Motor neuron (in vitro differentiated cells): ENCODE data around the gene FGFR2. TPM values are rescaled to one million over a fixed set of nuclear protein-coding genes. Genes with fewer than 3 reads are reported as not detected.

Experiments
- ATAC-seq, 8 experiments: fragments of 200-7000 bp; cut with Tn5 transposase; replicated peaks in 6 of 8; 2 replicates each; pipeline ENCODE4 v1.8.0; 2021; ENCODE audit warnings: mild to moderate bottlenecking in 8 of 8, moderate library complexity in 8 of 8
- H3K27ac ChIP-seq, 2 donors: fragments of 250-450 bp; sonication (Bioruptor Pico); 2 replicates each; pipeline ENCODE4 v1.9.0; 2021; ENCODE audit warnings: antibody characterized with exemption in 2 of 2, mild to moderate bottlenecking in 2 of 2, moderate library complexity in 1 of 2
- H3K4me1 ChIP-seq, 2 donors: fragments of 250-450 bp; sonication (Bioruptor Pico); replicated peaks in 1 of 2; 2 replicates each; pipeline ENCODE4 v1.6.1; 2021; ENCODE audit warnings: antibody characterized with exemption in 2 of 2, mild to moderate bottlenecking in 2 of 2, moderate library complexity in 1 of 2
- H3K4me3 ChIP-seq, 5 donors: fragments of 250-450 bp; sonication (Bioruptor Pico); 2 replicates each; pipeline ENCODE4 v1.9.0; 2021; ENCODE audit warnings: antibody characterized with exemption in 5 of 5, mild to moderate bottlenecking in 5 of 5, moderate library complexity in 4 of 5
- WGBS, 10 experiments: fragments of 450-650 bp; shearing (Covaris generic); methylation state at CpG; one replicate each; pipeline ENCODE4 v1.0.0; 2022; 5-methylcytosine and 5-hydroxymethylcytosine counted together
- in situ Hi-C, 9 experiments: fragments of 400-800 bp; cut with MboI; loops; one replicate each; pipeline ENCODE4 v1.15.0; 2021; ENCODE audit warnings: low sequenced_read_pairs in 9 of 9, low pct_unique_long_range_greater_than_20kb in 2 of 9; ENCODE audit not compliant: unreplicated experiment in 9 of 9
- total RNA-seq, 8 experiments: library from RNA; unstranded; fragments of 300-600 nt; gene quantifications; 2 replicates each; pipeline versions ENCODE4 v1.2.3 to v1.2.4, GENCODE V29; 2022

The FGFR2 gene
- total RNA-seq, 8 experiments from 2014 or later, result 0.20 to 100.0 (median 32.4) TPM

- in situ Hi-C loops, result loop anchor here in 3 of 9 experiments (25.0 kb wide), 3 partner anchors 129 to 646 kb away; no protein-coding TSS in a partner anchor
- peak overlapping the region in 3 of 5 donors; percentile 9 to 30 (median 22) for H3K4me3 ChIP-seq
- ATAC-seq, result peak; percentile 46 to 96 (median 70)
- H3K27ac ChIP-seq, result no peak overlapping the region
- peaks cover 23 to 29% of the 10 kb centered on the region in 2 donors for H3K4me1 ChIP-seq
- 0 to 47% (median 20%) methylated on average over 1 to 8 of the region's 59 CpGs; no CpG with 5 or more reads in 3 of the 10 experiments for WGBS, 10 experiments
These were observed 10.4 kb upstream of the FGFR2 start for GRCh38 chr10:121608469-121609190.

DNA sequence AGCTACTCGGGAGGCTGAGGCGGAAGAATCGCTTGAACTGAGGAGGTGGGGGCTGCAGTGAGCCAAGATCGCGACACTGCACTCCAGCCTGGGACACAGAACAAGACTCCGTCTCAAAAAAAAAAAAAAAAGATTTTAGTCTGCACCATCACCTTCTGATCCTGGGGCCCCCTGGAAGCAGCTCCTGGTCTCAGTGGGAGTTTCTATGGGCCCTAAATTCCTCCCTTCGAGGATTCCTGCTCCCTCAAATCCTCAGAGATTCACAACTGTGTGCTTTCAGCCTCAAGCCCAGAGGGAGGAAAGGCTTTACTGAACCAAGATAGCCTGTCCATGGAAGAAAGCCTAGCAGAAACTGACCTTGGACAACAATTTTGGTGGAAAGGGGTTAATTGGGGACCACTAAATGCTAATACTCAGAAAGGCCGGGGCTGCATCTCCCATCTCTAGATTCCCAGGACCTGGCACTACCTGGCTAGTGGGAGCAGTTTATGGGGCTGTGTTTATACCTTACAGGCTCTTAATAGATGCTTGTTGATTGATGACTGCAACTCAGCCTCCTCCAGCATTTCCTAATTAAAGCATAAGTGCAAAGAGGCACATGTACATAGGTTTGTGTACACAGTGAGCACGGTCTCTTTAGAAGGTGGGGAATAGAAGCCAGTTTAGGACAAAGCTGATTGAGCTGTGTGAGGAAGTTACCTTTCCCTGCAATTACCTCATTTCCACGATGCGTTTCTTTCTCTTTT, 9.2 kb upstream of the FGFR2 start:
- WGBS, 10 experiments, result 14 to 100% (median 76%) methylated on average over 1 to 7 of the region's 11 CpGs; no CpG with 5 or more reads in 2 of the 10 experiments
- in situ Hi-C loops, result loop anchor here in 3 of 9 experiments (25.0 kb wide), 3 partner anchors 130 to 645 kb away; no protein-coding TSS in a partner anchor
- ATAC-seq, result no peak

GRCh38 chr10:121605708-121606107, 7.5 kb upstream of the FGFR2 start:
- ATAC-seq, result no peak
- in situ Hi-C loops, result loop anchor here in 3 of 9 experiments (25.0 kb wide), 3 partner anchors 132 to 643 kb away; no protein-coding TSS in a partner anchor
- no peak overlapping the region for H3K27ac ChIP-seq
- H3K4me1 ChIP-seq, result peaks cover 21 to 32% of the 10 kb centered on the region in 2 donors
- no peak overlapping the region for H3K4me3 ChIP-seq

More for the DNA sequence above, 9.2 kb upstream of the FGFR2 start:
- H3K27ac ChIP-seq, result no peak overlapping the region
- H3K4me3 ChIP-seq, result no peak overlapping the region
- H3K4me1 ChIP-seq, result peaks cover 23 to 29% of the 10 kb centered on the region in 2 donors

GRCh38 chr10:121601458-121601857, 3.2 kb upstream of the FGFR2 start:
- WGBS, 10 experiments, result 40 to 87% (median 71%) methylated on average over 3 to 4 of the region's 11 CpGs; no CpG with 5 or more reads in 7 of the 10 experiments
- no peak overlapping the region for H3K4me3 ChIP-seq
- ATAC-seq, result no peak
- H3K4me1 ChIP-seq, result peaks cover 20 to 25% of the 10 kb centered on the region in 2 donors
- in situ Hi-C loops, result loop anchor here in 3 of 9 experiments (25.0 kb wide), 3 partner anchors 136 to 639 kb away; no protein-coding TSS in a partner anchor
- no peak overlapping the region for H3K27ac ChIP-seq

GRCh38 chr10:121600611-121601010, 2.4 kb upstream of the FGFR2 start:
- peaks cover 22 to 25% of the 10 kb centered on the region in 2 donors for H3K4me1 ChIP-seq
- WGBS, 10 experiments, result 0 to 71% (median 24%) methylated on average over 2 to 9 of the region's 9 CpGs; no CpG with 5 or more reads in 2 of the 10 experiments
- no peak overlapping the region for H3K4me3 ChIP-seq
- ATAC-seq, result no peak
- H3K27ac ChIP-seq, result peak overlapping the region in 1 of 2 donors; percentile 9
- in situ Hi-C loops, result loop anchor here in 3 of 9 experiments (25.0 kb wide), 3 partner anchors 137 to 638 kb away; no protein-coding TSS in a partner anchor

- peaks cover 26 to 32% of the 10 kb centered on the region in 2 donors for H3K4me1 ChIP-seq
- no peak overlapping the region for H3K4me3 ChIP-seq
- in situ Hi-C loops, result loop anchor here in 3 of 9 experiments (25.0 kb wide), 3 partner anchors 137 to 638 kb away; no protein-coding TSS in a partner anchor
- H3K27ac ChIP-seq, result peak overlapping the region in 1 of 2 donors; percentile 9
- ATAC-seq, result no peak
- WGBS, 10 experiments, result 0 to 78% (median 4%) methylated on average over 2 to 8 of the region's 8 CpGs; no CpG with 5 or more reads in 1 of the 10 experiments
These were observed 1.7 kb upstream of the FGFR2 start for GRCh38 chr10:121599947-121600346.

- WGBS, 10 experiments, result 1 to 10% methylated on average over 6 to 17 of the region's 77 CpGs; no CpG with 5 or more reads in 8 of the 10 experiments
- Histone ChIP-seq H3K27ac (peak overlapping the region; percentile 58 to 84), H3K4me1 (peaks cover 47 to 55% of the 10 kb centered on the region in 2 donors), H3K4me3 (peak overlapping the region; percentile 51 to 78 (median 51))
- in situ Hi-C loops, result no loop called here
- peak in 7 of 8 experiments; percentile 2 to 27 (median 7) for ATAC-seq
These were observed 561 bp downstream of the FGFR2 start for GRCh38 chr10:121597504-121598262.

- in situ Hi-C loops, result no loop called here
- Histone ChIP-seq H3K4me1 (peaks cover 52 to 58% of the 10 kb centered on the region in 2 donors), H3K27ac (peak overlapping the region; percentile 58 to 84), H3K4me3 (peak overlapping the region; percentile 51 to 78 (median 51))
- 0 to 4% (median 0%) methylated on average over 4 to 10 of the region's 54 CpGs; no CpG with 5 or more reads in 3 of the 10 experiments for WGBS, 10 experiments
- ATAC-seq, result peak in 6 of 8 experiments; percentile 28 to 46 (median 36)
These were observed 1.3 kb downstream of the FGFR2 start for GRCh38 chr10:121596689-121597503.

- 0 to 79% (median 18%) methylated on average over 3 to 11 of the region's 28 CpGs; no CpG with 5 or more reads in 1 of the 10 experiments for WGBS, 10 experiments
- Histone ChIP-seq H3K27ac (peak overlapping the region; percentile 45 to 84), H3K4me3 (peak overlapping the region; percentile 51 to 78 (median 51)), H3K4me1 (peaks cover 50 to 60% of the 10 kb centered on the region in 2 donors)
- ATAC-seq, result peak in 5 of 8 experiments; percentile 46 to 64 (median 63)
- in situ Hi-C loops, result no loop called here
These were observed 2.2 kb downstream of the FGFR2 start for GRCh38 chr10:121595806-121596688.

- in situ Hi-C loops, result no loop called here
- Histone ChIP-seq H3K4me1 (peaks cover 48 to 60% of the 10 kb centered on the region in 2 donors), H3K27ac (peak overlapping the region; percentile 45 to 84), H3K4me3 (peak overlapping the region; percentile 51 to 78 (median 51))
- no peak for ATAC-seq
- 0 to 79% (median 20%) methylated on average over 1 to 11 of the region's 11 CpGs; no CpG with 5 or more reads in 1 of the 10 experiments for WGBS, 10 experiments
These were observed 2.9 kb downstream of the FGFR2 start for GRCh38 chr10:121595351-121595805.
